MM.1S (cell line): ENCODE results near the gene TMEM233.

Source experiments
- CTCF ChIP-seq: fragments of 300-600 bp; sonication (generic); IDR thresholded peaks from 2 replicates; pipeline ENCODE4 v1.5.1; 2016; ENCODE audit warnings: antibody characterized with exemption, low read length, mixed read lengths
- EZH2 ChIP-seq: fragments of 300-600 bp; sonication (generic); optimal IDR thresholded peaks from 2 replicates; pipeline ENCODE3; 2017; ENCODE audit warnings: low read depth, mild to moderate bottlenecking, antibody characterized with exemption, low read length, mixed read lengths
- EZH2phosphoT487 ChIP-seq: fragments of 300-600 bp; sonication (generic); IDR thresholded peaks from 2 replicates; pipeline ENCODE4 v1.6.1; 2018; ENCODE audit warnings: antibody characterized with exemption, low read length

GRCh38 chr12:119589634-119590033, 3.9 kb upstream of the TMEM233 start:
- TF ChIP-seq CTCF: no peak
- no peak for TF ChIP-seq EZH2
- no peak for TF ChIP-seq EZH2phosphoT487
